ENCODE results near the gene FMO1.
A peak's percentile ranks its signal among the peaks of the same experiment; 100 is the strongest.

FMO1 gene

GRCh38 chr1:171212607-171213351 lies 35.5 kb upstream of the FMO1 start:
- no peak for DNase-seq (ENCODE audit: low read depth)
- H3K4me3 ChIP-seq (ENCODE audit: low read depth, low read length), result no peak overlapping the region
- no peak for TF ChIP-seq CTCF (conservative IDR thresholded peaks at IDR 0.05; ENCODE audit: low read depth, low read length)

GRCh38 chr1:171213559-171214454 lies 34.5 kb upstream of the FMO1 start:
- no peak for DNase-seq (ENCODE audit: low read depth)
- no peak overlapping the region for H3K4me3 ChIP-seq (ENCODE audit: low read depth, low read length)
- no peak for TF ChIP-seq CTCF (conservative IDR thresholded peaks at IDR 0.05; ENCODE audit: low read depth, low read length)

- H3K4me3 ChIP-seq (ENCODE audit: low read depth, low read length), result no peak overlapping the region
- TF ChIP-seq CTCF (conservative IDR thresholded peaks at IDR 0.05; ENCODE audit: low read depth, low read length), result no peak
- DNase-seq (ENCODE audit: low read depth), result no peak
Observed at GRCh38 chr1:171217658-171218443, 30.4 kb upstream of the FMO1 start.

- no peak overlapping the region for H3K4me3 ChIP-seq (ENCODE audit: low read depth, low read length)
- TF ChIP-seq CTCF (conservative IDR thresholded peaks at IDR 0.05; ENCODE audit: low read depth, low read length), result no peak
- DNase-seq (ENCODE audit: low read depth), result peak; percentile 36
Observed at GRCh38 chr1:171218661-171219060, 29.6 kb upstream of the FMO1 start.

GRCh38 chr1:171219346-171220080 lies 28.8 kb upstream of the FMO1 start:
- no peak for TF ChIP-seq CTCF (conservative IDR thresholded peaks at IDR 0.05; ENCODE audit: low read depth, low read length)
- peak; percentile 61 for DNase-seq (ENCODE audit: low read depth)
- no peak overlapping the region for H3K4me3 ChIP-seq (ENCODE audit: low read depth, low read length)

GRCh38 chr1:171220081-171220420 lies 28.2 kb upstream of the FMO1 start:
- TF ChIP-seq CTCF (conservative IDR thresholded peaks at IDR 0.05; ENCODE audit: low read depth, low read length), result no peak
- peak; percentile 92 for DNase-seq (ENCODE audit: low read depth)
- H3K4me3 ChIP-seq (ENCODE audit: low read depth, low read length), result peak overlapping the region; percentile 34
